Hippocampal formation (tissue), 2 donors: ENCODE results near the gene GXYLT2.
A peak's percentile ranks its signal among the peaks of the same experiment; 100 is the strongest.

Experiments used
- DNase-seq, 2 donors: peaks; one replicate each; lab custom pipeline; 2025; lab: John Stamatoyannopoulos, UW

Gene GXYLT2

DNA sequence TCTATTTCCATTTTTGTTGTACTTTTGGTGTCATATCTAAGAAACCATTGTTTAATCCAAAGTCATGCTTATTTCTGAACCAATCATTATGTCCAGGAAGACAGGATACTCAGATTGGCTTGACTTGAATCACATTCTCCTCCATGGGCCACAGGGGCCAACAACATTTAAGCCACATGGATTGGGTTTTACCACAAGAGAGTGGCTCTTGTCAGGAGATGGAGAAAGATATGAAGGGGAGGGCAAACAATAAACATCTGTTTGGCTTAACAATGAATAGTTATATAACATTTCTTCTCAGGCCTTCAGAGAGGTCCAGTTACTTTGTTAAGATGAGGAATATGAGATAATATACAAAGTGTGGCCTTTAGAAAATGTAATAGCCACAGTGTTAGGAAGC, 44.6 kb downstream of the GXYLT2 start:
- DNase-seq: no peak

DNA sequence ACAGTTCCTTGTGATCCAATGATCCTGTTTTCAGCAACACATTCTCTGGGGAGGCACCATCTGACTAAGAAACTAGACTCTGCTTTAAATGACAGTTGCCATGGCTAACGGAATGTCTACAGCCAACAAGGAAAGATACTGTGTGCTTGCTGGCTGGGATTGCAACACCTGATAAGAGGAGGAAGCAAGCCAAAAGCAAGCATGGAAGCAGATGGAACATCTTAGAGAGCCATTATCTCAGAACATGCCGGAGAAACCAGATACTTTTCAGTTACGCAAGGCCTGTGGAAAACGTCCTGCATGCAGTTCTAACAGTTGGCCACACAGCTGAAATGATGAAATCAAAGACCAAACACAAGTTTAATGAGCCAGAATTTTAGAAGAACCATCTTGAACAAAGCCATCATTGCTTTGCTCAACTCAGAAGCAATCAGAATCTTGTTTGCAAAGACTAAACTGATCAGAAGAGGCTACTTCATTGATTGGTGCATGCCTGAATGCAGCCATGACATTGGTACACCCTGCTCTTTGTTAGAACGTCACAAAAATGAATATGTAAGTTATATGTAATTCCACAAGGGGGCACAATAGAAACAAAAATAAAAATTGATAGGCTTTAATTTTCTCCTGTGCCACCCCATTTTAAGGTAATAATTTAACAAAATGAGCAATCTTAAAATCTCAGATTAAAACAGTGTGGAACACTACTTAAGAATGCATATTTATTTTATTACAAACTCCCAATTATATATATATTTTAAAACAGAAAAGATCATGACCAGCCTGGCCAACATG, 50.8 kb downstream of the GXYLT2 start:
- peak; percentile 17 to 79 for DNase-seq

DNA sequence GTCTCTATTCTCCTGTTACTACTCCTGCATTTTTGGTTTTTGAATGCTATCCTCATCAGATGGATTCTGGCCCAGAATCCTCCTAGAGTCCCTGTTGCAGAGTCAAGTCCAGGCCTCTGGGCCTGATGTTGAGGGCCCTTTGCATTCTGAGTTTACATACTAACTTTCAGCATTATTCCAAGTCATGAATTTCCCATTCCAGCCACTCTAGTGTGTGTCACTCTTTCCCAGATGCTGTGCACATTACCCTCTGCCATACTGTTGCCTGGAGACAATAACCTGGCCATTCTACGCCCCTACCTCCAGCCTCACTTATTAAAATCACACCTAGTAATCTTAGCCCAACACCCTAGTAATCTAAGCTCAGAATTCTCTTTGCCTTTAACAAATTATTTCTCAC, 53.4 kb downstream of the GXYLT2 start:
- no peak for DNase-seq

DNA sequence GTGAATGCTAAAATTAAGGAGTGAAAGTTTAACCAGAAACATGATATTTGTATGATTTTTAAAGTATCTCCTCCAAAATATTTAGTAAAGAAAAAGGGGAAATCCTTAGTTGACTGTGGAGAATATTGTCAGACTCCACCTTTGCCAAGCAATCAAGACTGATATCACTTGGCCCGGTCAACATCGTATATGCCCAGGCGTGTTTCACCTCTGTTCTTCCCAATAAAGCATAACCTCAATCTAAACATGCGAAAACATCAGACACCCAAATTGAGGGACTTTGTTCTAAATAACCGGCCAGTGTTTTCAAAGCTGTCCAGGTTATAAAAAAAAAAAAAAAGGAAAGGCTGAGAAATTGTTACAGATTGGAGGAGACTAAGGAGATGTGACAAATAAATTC, 54.6 kb downstream of the GXYLT2 start:
- no peak for DNase-seq

DNA sequence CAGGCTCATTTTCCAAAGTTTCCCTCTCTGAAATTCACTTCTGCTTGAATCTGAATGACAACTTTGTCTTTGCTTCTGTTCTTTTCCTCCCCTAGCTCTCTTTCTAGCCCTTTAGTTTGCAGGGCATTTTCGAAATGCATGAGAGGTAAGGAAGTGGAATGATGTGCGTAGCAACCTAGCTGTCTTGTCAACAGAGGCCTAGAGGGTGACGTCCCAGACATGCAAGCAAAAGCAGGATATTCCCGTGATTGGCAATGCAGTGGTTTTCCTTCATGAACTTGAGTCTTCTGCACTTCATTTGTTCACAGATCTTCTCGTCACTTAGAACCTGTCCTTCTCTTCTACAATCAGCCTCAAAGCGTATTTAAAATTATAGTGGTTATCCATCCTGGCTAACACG, 56.9 kb downstream of the GXYLT2 start:
- DNase-seq: no peak

DNA sequence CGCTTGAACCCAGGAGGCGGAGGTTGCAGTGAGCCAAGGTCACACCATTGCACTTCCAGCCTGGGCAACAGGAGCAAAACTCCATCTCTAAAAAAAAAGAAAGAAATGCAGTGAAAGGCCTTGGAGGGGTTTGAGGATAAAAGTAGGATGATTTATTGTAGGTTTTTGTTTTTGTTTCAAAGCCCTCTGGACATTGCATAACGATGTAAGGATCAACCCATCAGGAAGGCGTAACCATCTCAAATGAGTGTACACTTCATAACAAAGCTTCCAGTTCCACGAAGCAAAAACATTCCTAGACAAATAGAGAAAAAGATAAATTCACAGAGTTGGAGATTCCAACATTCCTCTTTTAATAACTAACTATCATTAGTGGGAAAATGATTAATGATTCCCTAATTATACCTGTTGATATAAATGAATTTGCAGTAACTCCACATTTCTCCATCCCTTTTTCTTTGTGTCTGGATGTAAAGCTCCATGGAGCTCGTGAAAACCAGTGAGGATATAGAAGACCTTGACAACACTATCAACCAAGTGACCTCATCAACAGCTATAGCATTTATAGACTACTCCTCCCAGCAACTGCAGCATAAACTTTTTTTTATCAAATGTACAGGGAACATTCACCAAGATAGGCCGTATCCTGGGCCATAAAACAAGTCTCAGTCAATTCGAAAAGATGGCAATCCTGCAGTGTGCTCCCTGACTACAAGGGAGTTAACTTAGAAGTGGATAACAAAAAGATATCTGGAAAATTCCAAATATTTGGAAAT, 60.1 kb downstream of the GXYLT2 start:
- DNase-seq: no peak

DNA sequence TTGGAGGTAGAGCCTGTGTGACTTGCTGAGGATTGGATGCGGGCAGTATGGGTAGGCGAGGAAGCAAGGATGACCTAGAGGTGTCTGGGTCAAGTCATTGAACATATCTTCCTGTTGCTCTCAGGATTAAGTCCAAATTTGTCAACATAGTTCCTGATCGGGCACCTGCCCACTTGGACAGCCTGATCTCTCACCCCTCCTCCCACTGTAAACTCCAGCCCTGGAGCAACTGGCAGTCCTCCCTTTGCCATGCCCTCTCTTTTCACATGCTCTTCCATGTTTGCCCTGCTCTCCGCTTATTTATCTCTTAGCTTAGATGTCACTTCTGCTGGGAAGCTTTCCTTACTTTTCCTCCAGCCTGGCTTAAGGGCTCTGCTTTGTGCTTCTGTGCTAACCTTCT, 61.2 kb downstream of the GXYLT2 start:
- DNase-seq: no peak

DNA sequence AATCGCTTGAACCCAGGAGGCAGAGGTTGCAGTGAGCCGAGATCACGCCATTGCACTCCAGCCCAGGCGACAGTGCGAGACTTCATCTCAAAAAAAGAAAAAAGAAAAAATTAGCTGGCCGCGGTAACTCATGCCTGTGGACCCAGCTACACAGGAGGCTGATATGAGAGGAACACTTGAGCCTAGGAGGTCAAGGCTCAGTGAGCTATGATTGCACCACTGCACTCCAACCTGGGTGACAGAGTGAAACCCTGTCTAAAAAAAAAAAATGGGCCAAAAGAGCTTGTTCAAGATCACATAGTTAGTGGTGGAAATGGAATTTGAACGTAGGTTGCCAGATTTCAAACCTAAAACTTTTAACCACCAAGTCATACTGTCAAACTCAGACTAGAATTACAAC, 62.5 kb downstream of the GXYLT2 start:
- no peak for DNase-seq

DNA sequence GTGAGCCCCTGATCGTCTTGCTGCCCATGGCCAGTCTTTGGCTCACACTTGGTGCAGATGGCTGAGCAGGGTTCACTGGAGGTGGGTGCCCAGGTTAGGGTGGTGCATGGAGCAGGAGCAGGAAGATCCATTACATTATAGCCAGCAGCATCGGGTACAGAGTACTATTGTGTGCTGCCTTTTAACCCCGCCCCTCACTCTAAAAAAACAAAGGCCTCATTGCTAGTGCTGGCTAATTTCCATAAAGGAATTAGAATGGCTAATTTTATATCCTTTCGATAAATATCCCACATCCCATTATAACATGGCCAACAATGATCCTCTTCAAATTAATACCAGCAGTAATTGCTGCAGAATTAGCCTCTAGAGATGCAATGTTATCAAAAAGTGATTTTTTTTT, 63.0 kb downstream of the GXYLT2 start:
- DNase-seq: peak; percentile 43 to 69

DNA sequence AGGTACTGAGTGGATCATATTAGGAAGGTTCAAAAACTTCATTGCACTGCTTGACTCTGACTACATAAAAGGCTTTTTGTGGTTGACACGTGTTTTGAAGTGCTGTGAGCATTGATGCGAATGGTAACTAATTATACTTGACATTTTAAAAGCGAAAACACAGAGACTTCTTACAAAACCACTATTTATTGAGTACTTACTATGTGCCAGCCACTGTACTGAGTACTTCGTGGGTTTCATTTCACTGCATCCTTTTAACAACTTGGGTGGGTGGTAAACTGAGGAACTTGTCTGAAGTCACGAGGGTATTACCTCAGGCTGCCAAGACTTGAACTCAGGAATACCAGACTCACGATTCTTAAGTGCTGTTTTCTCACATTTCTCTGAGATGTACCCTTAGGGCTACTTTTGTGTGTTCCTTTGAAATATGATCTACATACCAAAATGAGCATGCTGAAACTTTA, 63.4 kb downstream of the GXYLT2 start:
- no peak for DNase-seq

DNA sequence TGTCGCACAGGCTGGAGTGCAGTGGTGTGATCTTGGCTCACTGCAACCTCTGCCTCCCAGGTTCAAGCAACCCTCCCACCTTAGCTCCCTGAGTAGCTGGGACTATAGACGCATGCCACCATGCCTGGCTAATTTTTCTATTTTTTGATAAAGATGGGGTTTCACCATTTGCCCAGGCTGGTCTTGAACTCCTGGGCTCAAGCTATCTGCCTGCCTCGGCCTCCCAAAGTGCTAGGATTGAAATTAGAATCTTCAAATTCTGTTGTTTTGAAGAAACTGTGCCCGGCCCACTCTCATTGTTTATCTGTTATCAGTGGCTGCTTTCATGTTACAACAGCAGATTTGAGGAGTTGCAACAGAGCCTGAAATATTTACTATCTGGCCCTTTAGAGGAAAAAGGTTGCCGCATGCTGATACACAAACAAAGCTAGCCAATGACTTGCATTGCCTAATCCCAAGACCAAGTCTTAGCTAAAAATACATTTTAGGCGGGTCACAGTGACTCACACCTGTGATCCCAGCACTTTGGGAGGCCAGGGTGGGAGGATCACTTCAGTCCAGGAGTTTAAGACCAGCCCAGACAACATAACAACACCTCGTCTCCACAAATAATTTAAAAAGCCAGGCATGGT, 65.6 kb downstream of the GXYLT2 start:
- no peak for DNase-seq

DNA sequence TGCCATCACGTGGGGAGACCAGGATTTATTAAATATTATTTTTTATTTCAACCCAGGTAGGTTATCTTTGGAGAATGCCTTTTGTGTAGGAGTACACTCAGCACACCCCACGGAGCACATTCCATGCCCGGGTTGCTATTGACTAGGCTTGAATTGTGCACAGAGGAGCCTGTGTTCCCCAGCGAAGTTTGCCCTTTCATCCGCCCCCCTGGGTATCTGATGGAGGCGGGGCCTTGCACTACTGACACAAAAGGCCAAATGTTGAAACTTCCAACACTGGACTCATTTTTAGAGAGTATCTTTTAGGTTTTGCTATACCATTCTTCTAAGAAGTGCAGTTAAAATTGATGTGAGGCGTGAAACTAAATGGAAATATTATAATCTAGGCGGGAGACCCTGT, 69.5 kb downstream of the GXYLT2 start:
- DNase-seq: peak; percentile 70 to 86

DNA sequence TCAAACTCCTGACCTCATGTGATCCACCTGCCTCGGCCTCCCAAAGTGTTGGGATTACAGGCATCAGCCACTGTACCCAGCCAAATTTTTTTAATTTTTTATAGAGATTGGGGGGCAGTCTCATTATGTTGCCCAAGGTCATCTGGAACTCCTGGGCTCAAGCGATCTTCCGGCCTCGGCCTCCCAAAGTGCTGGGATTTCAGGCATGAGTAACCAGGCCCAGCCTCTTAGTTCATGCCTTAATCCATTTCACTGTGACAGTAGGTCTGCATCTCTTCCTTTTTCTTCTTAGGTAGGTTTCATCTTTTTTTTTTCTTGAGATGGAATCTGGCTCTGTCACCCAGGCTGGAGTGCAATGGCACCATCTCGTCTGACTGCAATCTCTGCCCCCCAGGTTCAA, 71.5 kb downstream of the GXYLT2 start:
- no peak for DNase-seq

DNA sequence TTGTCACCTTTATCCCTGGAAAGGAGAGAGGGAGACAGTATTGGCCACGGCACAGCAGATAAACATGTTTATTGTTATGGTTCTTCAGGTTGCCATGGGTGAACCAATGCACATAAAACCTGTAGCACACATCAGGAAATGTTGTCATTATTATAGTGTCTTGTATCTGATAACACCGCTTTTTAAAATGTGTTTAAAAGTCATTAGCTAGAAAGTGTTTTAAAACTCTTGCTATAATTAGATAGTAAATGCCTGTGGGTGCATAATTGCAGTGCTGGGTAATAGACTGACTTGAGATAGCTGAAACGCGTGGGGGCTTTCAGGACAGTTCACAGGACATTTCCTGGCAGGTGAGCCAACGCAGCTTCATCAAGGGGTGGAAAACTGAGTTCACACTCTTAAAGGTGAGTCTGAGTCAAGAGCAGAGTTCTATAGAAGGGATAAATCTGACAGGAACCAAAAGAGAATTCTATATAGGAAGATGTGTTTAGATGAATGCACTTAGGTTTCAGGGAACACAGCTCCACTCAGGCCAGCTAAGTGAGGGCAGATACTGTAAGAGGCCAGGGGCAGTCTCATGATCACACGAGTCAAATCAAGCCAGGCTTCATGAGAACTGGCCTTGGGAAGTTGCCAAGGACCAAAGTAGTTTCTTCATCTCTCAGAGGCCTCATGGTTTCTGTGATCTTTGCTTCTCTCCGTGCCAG, 73.1 kb downstream of the GXYLT2 start:
- DNase-seq: peak in 1 of 2 donors; percentile 4

DNA sequence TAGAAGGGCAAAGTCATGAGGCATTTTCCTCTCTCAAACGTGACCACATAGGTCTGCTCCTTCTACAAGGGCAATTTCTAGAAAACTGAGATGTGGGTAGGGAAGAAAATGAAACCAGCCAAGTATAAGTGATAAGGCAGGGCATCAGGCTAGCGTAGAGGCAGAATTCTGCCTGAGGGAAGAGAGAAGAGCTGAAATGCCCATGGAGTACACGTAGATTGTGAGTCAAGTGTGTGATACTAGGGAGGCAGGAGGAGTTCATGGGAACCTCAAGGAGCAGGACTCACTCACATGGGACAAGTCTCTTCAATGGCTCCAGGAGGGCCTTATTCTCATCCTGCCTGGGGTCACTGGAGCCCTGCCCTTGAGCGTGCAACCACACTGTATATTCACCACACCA, 73.9 kb downstream of the GXYLT2 start:
- no peak for DNase-seq

DNA sequence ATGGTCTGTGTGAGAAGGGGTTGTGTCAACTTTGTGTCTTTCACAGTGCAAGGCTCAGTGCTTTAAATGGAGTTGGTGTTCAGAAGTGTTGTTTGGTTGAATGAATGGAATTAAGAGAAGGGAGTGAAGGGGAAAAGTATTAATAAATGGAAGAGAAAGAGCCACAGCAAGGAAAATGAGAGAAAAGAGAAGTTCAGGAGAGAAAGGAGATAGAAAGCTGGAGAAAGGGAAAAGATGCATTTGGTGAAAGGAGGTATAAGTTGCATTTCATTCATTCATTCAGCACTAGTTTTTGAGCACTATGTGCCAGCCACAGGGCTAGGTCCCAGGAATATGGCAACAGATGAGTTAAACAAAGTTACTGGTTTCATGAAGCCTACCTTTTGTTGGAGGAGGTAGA, 74.5 kb downstream of the GXYLT2 start:
- DNase-seq: no peak

DNA sequence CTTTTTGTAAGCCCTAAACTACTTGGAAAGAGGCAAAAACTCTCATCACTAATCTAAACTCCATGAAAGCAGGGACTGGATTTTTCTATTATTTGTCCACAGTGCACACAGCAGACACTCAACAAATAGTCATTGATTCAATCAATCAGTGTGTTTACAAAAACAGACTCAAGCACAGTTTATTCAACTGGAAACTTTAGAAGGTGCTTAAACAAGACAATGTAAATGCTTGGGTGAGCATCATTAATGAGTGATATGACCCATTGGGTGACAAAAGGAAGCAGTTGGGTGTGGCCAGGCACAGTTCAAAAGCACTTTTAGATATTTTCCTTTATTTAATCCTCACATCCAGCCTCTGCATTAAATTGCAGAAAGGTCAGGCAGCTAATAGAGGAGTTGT, 76.8 kb downstream of the GXYLT2 start:
- no peak for DNase-seq

DNA sequence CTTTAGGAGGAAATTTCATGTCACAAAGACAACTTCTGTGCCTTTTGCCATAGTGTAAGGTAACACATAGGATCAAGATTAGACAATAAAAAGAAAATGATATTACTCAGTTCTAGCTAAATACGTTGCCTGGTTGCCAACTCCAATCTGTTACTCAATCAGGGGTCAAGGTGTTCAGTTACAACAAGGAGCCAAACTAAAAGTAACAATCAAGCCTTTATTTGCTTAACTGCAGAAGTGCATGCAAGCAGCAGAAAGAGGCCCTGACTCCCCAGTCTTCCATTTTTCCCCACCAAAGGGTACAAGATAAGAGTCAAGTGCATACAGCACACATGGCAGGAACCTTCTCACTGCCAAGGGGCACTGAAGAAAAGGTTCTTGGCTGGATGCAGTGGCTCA, 80.4 kb downstream of the GXYLT2 start:
- DNase-seq: no peak

DNA sequence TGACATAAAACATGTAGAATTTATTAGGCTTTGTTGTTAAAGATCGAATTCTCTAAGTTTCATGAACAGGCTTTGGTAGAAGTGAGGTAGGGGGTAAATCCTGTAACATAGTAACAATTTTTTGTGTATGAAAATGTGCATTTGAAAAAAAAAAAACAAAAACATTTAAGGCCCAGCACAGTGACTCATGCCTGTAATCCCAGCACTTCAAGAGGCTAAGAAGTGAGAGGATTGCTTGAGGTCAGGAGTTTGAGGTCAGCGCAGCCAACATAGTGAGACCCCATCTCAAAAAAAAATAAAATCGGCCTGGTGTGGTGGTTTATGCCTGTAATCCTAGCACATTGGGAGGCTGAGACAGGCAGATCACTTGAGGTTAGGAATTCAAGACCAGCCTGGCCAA, 81.9 kb downstream of the GXYLT2 start:
- no peak for DNase-seq

DNA sequence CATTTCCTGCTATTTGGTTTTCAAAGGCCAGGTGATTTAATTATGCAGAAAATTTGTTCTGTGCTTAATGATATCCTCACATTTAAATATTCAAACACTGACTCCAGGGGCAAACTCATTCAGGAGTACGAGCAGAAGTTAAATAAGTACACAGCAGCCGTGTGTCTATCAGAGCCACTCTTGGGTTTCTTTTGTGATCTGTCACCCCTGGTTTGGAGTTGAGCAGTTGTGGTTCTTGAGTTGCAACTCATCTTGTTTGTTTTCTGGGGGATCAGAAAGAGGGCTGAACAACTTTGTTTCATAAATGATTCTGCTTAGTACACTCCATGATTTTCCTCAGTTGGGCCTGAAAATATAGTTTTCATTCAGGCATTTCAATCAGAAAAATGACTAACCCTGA, 83.1 kb downstream of the GXYLT2 start:
- DNase-seq: no peak

DNA sequence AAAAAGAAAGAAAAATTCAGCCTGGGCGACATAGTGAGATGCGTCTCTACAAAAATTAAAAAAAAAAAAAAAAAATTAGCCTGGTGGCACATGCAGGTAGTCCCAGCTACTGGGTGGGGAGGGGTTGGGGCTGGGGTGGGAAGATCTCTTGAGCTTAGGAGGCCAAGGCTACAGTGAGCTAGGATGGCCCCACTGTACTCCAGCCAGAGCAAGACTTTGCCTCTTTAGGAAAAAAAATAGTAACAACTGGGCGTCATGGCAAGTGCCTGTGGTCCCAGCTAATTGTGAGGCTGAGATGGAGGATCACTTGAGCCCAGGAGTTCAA, 84.8 kb downstream of the GXYLT2 start:
- DNase-seq: no peak

DNA sequence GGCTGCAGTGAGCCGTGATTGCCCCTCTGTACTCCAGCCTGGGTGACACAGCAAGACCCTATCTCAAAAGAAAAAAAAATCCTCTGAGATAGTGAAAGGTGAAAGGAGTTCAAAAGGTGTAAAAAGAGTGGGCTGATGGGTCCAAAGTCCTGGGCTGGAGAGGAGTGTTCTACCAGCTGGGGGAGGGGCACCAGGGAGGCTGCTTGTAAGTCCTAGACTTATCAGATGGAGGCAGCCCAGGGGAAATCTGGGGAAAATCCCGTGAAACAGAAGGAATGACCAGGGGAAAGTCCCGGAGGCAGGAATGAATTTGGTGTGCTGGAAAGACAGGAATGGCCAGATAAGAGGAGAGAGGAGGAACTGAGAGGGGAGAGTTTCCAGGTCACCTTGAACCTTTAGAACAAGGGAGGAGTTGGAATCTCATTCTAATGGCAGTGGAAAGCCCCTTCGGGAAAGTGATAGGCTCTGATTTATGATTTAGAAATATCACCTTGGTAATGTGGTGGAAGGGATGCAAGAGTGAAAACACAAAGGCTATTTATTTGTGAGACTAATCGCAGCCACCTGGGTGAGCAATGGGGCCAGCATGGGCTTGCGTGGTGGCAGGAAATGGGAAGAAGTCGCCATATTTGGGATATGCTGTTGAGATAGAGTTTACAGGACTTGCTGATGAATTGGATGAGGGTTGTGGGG, 85.3 kb downstream of the GXYLT2 start:
- no peak for DNase-seq
